ENCODE data around the gene PDE6C. TPM values are rescaled to one million over a fixed set of nuclear protein-coding genes. Genes with fewer than 3 reads are reported as not detected.

PDE6C gene
- total RNA-seq, 6 donors from 2014 or later = not detected

DNA sequence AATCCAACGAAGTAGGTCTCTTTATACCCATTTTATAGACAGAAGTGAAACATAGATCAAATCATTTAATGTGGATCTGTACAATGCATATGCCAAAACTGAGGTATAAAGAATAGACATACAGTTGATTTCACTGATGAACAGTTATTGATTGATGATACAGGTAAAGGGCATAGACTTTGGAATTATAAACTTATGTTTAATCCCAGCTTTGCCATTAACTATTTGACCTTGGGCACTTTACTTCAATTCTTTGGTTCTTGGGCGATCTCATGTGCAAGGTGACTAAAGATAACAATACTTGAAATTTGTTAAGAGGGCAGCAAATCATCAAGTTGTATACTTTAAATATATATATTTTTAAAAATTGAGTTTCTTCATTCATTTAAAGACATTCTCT, 61.5 kb downstream of the PDE6C start:
- no peak for ATAC-seq (ENCODE audit: low FRiP score in 2 of 2)
- DNase-seq = no peak
- Histone ChIP-seq H3K4me3 (no peak overlapping the region), H3K27me3 (no peaks in the 10 kb centered on the region), H3K27ac (no peak overlapping the region), H3K36me3 (peaks cover 6 to 79% (median 32%) of the 10 kb centered on the region in 4 donors), H3K9me3 (no peaks in the 10 kb centered on the region), H3K4me1 (no peaks in the 10 kb centered on the region)
- TF ChIP-seq, protein P1, sequence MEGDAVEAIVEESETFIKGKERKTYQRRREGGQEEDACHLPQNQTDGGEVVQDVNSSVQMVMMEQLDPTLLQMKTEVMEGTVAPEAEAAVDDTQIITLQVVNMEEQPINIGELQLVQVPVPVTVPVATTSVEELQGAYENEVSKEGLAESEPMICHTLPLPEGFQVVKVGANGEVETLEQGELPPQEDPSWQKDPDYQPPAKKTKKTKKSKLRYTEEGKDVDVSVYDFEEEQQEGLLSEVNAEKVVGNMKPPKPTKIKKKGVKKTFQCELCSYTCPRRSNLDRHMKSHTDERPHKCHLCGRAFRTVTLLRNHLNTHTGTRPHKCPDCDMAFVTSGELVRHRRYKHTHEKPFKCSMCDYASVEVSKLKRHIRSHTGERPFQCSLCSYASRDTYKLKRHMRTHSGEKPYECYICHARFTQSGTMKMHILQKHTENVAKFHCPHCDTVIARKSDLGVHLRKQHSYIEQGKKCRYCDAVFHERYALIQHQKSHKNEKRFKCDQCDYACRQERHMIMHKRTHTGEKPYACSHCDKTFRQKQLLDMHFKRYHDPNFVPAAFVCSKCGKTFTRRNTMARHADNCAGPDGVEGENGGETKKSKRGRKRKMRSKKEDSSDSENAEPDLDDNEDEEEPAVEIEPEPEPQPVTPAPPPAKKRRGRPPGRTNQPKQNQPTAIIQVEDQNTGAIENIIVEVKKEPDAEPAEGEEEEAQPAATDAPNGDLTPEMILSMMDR (IDR thresholded peaks at IDR 0.05) = no peak
- TF ChIP-seq POLR2A (IDR thresholded peaks at IDR 0.05) (no peak), EP300 (IDR thresholded peaks at IDR 0.05) (no peak), POLR2AphosphoS5 (IDR thresholded peaks at IDR 0.05) (no peak)
- WGBS, 2 donors = 95 to 97% methylated on average over 2 of the region's 2 CpGs

DNA sequence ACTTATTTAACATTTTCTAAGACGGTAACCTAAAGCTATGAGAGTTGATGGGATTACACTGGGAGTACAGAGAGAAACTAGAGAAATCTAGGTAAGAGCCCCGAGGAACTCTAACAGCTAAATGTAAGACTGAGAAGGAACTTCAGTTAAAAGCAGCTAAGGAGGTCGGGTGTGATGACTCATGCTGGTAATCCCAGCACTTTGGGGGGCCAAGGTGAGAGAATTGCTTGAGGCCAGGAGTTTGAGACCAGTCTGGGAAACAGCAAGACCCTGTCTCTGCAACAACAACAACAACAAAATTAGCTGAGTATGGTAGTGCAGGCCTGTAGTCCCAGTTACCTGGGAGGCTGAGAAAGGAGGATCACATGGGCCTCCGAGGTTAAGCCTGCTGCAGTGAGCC, 66.0 kb downstream of the PDE6C start:
- ATAC-seq (ENCODE audit: low FRiP score in 2 of 2) (no peak), DNase-seq (no peak)
- 89 to 92% methylated on average over 4 of the region's 4 CpGs for WGBS, 2 donors
- no peak overlapping the region for H3K27ac ChIP-seq
- H3K4me1 ChIP-seq = no peaks in the 10 kb centered on the region
- H3K27me3 ChIP-seq = no peaks in the 10 kb centered on the region
- no peaks in the 10 kb centered on the region for H3K9me3 ChIP-seq
- no peak overlapping the region for H3K4me3 ChIP-seq
- peaks cover 0 to 79% (median 23%) of the 10 kb centered on the region in 4 donors for H3K36me3 ChIP-seq
- TF ChIP-seq EP300 (IDR thresholded peaks at IDR 0.05) (no peak), POLR2A (IDR thresholded peaks at IDR 0.05) (no peak), POLR2AphosphoS5 (IDR thresholded peaks at IDR 0.05) (no peak)
- TF ChIP-seq, protein P1 (IDR thresholded peaks at IDR 0.05) = no peak

DNA sequence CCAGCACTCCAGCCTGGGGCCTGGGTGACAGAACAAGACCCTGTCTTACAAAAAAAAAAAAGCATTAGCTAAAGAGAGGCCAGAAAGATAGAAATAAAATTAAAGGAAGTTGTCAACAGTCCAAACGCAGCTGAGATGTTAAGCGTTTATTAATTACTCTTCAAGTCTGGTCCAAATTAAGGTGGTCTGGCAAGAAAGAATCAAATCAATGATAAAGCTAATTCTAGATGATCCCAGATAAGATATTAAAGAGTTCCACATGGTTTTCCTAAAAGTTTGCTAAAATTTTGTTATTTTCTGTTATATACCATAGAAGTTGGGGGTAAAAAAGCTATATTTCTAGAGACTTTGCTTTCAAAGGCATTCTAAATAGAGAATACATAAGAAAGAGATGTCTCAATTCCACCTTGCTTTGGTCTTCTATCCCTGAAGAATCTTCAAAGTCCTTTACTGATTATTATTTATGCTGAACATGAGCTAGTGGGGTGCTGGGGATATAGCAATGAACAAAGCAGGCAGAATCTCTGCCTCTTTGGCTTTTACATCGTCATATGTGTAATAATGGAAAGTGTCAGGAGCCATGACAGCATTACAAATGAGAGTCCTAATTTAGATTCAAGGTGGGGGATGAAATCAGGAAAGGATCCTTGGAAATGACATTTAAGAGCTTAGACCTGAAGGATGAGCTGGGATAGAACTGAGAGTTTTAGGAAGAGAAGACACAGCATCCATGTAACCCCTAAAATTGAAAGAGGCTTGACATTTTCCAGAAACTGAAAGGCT, 66.7 kb downstream of the PDE6C start:
- Histone ChIP-seq H3K4me3 (no peak overlapping the region), H3K27me3 (no peaks in the 10 kb centered on the region), H3K4me1 (no peaks in the 10 kb centered on the region), H3K27ac (no peak overlapping the region), H3K36me3 (peaks cover 0 to 78% (median 23%) of the 10 kb centered on the region in 4 donors), H3K9me3 (no peaks in the 10 kb centered on the region)
- no peak for ATAC-seq (ENCODE audit: low FRiP score in 2 of 2)
- DNase-seq = no peak
- TF ChIP-seq POLR2A (IDR thresholded peaks at IDR 0.05) = no peak
- TF ChIP-seq, protein P1 (IDR thresholded peaks at IDR 0.05) = no peak
- no peak for TF ChIP-seq POLR2AphosphoS5 (IDR thresholded peaks at IDR 0.05)
- TF ChIP-seq EP300 (IDR thresholded peaks at IDR 0.05) = no peak
- 86 to 91% methylated on average over 3 of the region's 3 CpGs for WGBS, 2 donors

DNA sequence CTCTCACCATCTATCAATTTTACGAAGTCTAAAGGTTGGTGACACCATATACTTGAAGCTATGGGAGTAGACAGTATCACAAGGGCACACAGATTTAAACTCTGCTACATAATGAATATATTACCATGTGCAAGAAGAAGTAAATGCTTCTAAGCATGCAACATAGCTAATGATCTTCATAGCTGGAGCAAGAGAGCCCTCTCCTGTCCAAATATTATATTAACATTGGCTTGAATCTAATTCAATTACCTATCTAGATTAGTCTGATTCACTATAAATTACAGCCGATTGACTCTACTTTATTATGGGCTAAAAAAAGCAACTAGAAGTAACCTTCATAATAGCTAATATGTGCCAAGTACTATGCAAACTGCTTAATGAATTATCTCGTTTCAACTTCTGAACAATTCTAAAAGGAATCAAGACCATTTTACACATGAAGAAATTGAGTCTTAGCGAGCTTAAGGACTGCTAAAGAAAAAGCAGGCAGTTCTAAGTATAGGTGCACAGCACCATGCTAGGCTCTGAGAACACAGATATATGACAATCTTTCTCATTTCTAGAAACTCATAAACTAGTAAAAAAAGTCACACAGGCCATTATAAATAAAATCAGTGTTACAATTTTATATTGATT, 68.2 kb downstream of the PDE6C start:
- 75 to 77% methylated on average over 4 of the region's 4 CpGs for WGBS, 2 donors
- TF ChIP-seq, protein P1 (IDR thresholded peaks at IDR 0.05) = peak in 4 of 6 experiments; percentile 18 to 52 (median 38)
- no peak for TF ChIP-seq POLR2AphosphoS5 (IDR thresholded peaks at IDR 0.05)
- Histone ChIP-seq H3K4me3 (no peak overlapping the region), H3K36me3 (peaks cover 0 to 69% (median 22%) of the 10 kb centered on the region in 4 donors), H3K4me1 (no peaks in the 10 kb centered on the region), H3K27me3 (no peaks in the 10 kb centered on the region), H3K9me3 (no peaks in the 10 kb centered on the region), H3K27ac (no peak overlapping the region)
- no peak for DNase-seq
- peak in 1 of 2 donors; percentile 54 for ATAC-seq (ENCODE audit: low FRiP score in 2 of 2)
